ENCODE data around the gene MRPL41. TPM values are rescaled to one million over a fixed set of nuclear protein-coding genes. Genes with fewer than 3 reads are reported as not detected.

MRPL41 gene
- total RNA-seq, 1 experiment from 2014 or later = 66.6 TPM

DNA sequence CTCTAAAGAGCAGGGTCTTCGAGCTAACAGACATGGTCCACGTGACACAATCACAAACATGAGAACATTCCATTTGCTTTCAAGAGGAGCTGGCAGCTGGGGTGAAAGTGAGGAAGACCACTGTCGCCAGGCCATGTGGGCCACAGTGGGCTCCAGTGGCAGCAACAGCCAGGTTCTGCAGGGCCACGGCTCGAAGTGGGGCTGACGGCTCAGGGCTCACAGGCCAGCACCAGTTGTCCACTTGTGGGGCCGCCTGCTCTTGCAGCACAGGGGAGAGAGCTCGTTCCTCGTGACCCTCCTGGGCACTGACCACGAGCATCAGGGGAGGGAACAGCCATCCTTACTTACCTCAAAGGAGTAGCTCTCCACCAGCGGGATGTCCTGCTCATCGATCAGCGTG is 36.6 kb downstream of the MRPL41 start:
- Histone ChIP-seq H3K27me3 (replicated peaks; ENCODE audit: insufficient read depth, low read depth, low read length, poor library complexity) (no peaks in the 10 kb centered on the region), H3K4me3 (ENCODE audit: low read depth, low read length, poor library complexity, severe bottlenecking) (peak overlapping the region; percentile 94), H3K36me3 (ENCODE audit: insufficient read depth, low read length, poor library complexity, severe bottlenecking) (peaks cover 39% of the 10 kb centered on the region), H3K27ac (ENCODE audit: low read depth, low read length, poor library complexity, severe bottlenecking) (peak overlapping the region; percentile 21), H3K4me1 (ENCODE audit: insufficient read depth, low read length, poor library complexity, severe bottlenecking) (peaks cover 7% of the 10 kb centered on the region), H3K9me3 (ENCODE audit: low read depth, low read length, poor library complexity, severe bottlenecking) (no peaks in the 10 kb centered on the region)
- DNase-seq (ENCODE audit: low spot score) = no peak
- BruUV-seq (replicated peaks) = no TSS peak
- ChIA-PET POLR2A (ENCODE audit: low non-redundant PET) (no interaction called here), CTCF (no interaction called here)
- intact Hi-C loops (cut with micrococcal nuclease; ENCODE audit: unreplicated experiment) = no loop called here
- TF ChIP-seq CTCF (conservative IDR thresholded peaks at IDR 0.05; ENCODE audit: low read depth, low read length) (no peak), EZH2 (IDR thresholded peaks at IDR 0.05; ENCODE audit: borderline replicate concordance, low read depth, low read length, poor library complexity, severe bottlenecking) (no peak)

DNA sequence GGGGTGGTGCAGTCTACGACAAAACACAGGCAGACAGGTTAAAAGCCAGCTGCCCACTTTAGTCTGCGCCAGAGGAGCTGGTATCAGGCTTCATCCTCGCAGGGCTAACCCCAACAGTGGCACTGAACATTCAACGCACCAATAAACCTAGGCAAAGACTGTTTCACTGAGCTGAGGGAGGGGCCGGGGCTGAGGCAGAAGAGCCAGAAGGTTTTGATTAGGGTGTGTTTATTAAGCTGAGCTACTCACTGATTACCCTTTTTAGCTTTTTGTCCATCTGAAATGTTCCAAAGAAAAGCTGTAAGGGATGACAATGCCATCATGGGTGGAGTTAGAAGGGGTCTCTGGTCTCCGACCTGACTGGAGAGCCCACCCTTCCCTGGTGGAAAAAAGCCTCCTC is 37.2 kb downstream of the MRPL41 start:
- peak overlapping the region; percentile 77 for H3K27ac ChIP-seq (ENCODE audit: low read depth, low read length, poor library complexity, severe bottlenecking)
- H3K4me1 ChIP-seq (ENCODE audit: insufficient read depth, low read length, poor library complexity, severe bottlenecking) = peaks cover 7% of the 10 kb centered on the region
- H3K27me3 ChIP-seq (replicated peaks; ENCODE audit: insufficient read depth, low read depth, low read length, poor library complexity) = no peaks in the 10 kb centered on the region
- H3K4me3 ChIP-seq (ENCODE audit: low read depth, low read length, poor library complexity, severe bottlenecking) = peak overlapping the region; percentile 94
- TF ChIP-seq CTCF (conservative IDR thresholded peaks at IDR 0.05; ENCODE audit: low read depth, low read length) (no peak), EZH2 (IDR thresholded peaks at IDR 0.05; ENCODE audit: borderline replicate concordance, low read depth, low read length, poor library complexity, severe bottlenecking) (no peak)
- POLR2A ChIA-PET (ENCODE audit: low non-redundant PET) = no interaction called here
- CTCF ChIA-PET = no interaction called here
- no peaks in the 10 kb centered on the region for H3K9me3 ChIP-seq (ENCODE audit: low read depth, low read length, poor library complexity, severe bottlenecking)
- intact Hi-C loops (cut with micrococcal nuclease; ENCODE audit: unreplicated experiment) = no loop called here
- H3K36me3 ChIP-seq (ENCODE audit: insufficient read depth, low read length, poor library complexity, severe bottlenecking) = peaks cover 35% of the 10 kb centered on the region
- no peak for DNase-seq (ENCODE audit: low spot score)
- no TSS peak for BruUV-seq (replicated peaks)

- Histone ChIP-seq H3K9me3 (ENCODE audit: low read depth, low read length, poor library complexity, severe bottlenecking) (no peaks in the 10 kb centered on the region), H3K4me3 (ENCODE audit: low read depth, low read length, poor library complexity, severe bottlenecking) (peak overlapping the region; percentile 94), H3K27ac (ENCODE audit: low read depth, low read length, poor library complexity, severe bottlenecking) (peak overlapping the region; percentile 77), H3K4me1 (ENCODE audit: insufficient read depth, low read length, poor library complexity, severe bottlenecking) (peaks cover 7% of the 10 kb centered on the region), H3K36me3 (ENCODE audit: insufficient read depth, low read length, poor library complexity, severe bottlenecking) (peaks cover 35% of the 10 kb centered on the region), H3K27me3 (replicated peaks; ENCODE audit: insufficient read depth, low read depth, low read length, poor library complexity) (no peaks in the 10 kb centered on the region)
- intact Hi-C loops (cut with micrococcal nuclease; ENCODE audit: unreplicated experiment) = no loop called here
- ChIA-PET CTCF (no interaction called here), POLR2A (ENCODE audit: low non-redundant PET) (no interaction called here)
- TF ChIP-seq EZH2 (IDR thresholded peaks at IDR 0.05; ENCODE audit: borderline replicate concordance, low read depth, low read length, poor library complexity, severe bottlenecking) (no peak), CTCF (conservative IDR thresholded peaks at IDR 0.05; ENCODE audit: low read depth, low read length) (no peak)
- BruUV-seq (replicated peaks) = no TSS peak
- DNase-seq (ENCODE audit: low spot score) = peak; percentile 32
Observed at GRCh38 chr9:137589441-137590122, 37.9 kb downstream of the MRPL41 start.

Measured in A673 (cell line).